GM12865 (cell line): ENCODE results near the gene SUN2.

Experiments
- DNase-seq: peaks from one replicate; pipeline ENCODE4 v3.0.0; 2010; ENCODE audit warnings: low read depth
- H3K4me3 ChIP-seq: 2 replicates; pipeline ENCODE4 v1.5.1; 2011; ENCODE audit warnings: mild to moderate bottlenecking, low read depth, low read length, control low read depth
- CTCF ChIP-seq: IDR thresholded peaks from 2 replicates; pipeline ENCODE4 v1.5.1; 2011; ENCODE audit warnings: low read length, control low read depth, low read depth, inconsistent platforms; ENCODE audit not compliant: insufficient read depth; ENCODE audit errors: missing control alignments

Gene SUN2

GRCh38 chr22:38699143-38699542 is 56.7 kb downstream of the SUN2 start:
- DNase-seq = no peak
- H3K4me3 ChIP-seq = peak overlapping the region; percentile 74
- no peak for TF ChIP-seq CTCF

- TF ChIP-seq CTCF = no peak
- H3K4me3 ChIP-seq = no peak overlapping the region
- no peak for DNase-seq
These were observed 57.2 kb downstream of the SUN2 start for GRCh38 chr22:38698407-38699094.

GRCh38 chr22:38697425-38698089 is 58.2 kb downstream of the SUN2 start:
- no peak overlapping the region for H3K4me3 ChIP-seq
- no peak for DNase-seq
- TF ChIP-seq CTCF = no peak

GRCh38 chr22:38696606-38697424 is 59.0 kb downstream of the SUN2 start:
- H3K4me3 ChIP-seq = no peak overlapping the region
- no peak for DNase-seq
- TF ChIP-seq CTCF = no peak

- no peak for TF ChIP-seq CTCF
- no peak overlapping the region for H3K4me3 ChIP-seq
- DNase-seq = no peak
These were observed 60.9 kb downstream of the SUN2 start for GRCh38 chr22:38694940-38695339.

GRCh38 chr22:38694049-38694448 is 61.7 kb downstream of the SUN2 start:
- TF ChIP-seq CTCF = no peak
- no peak for DNase-seq
- no peak overlapping the region for H3K4me3 ChIP-seq
